Activated T-cell treated with anti-CD3 and anti-CD28 coated beads, Interleukin-2, amount 50 U/mL, for 4 hours (primary cell): Measurements from ENCODE around the gene MAD1L1. TPM values are rescaled to one million over a fixed set of nuclear protein-coding genes. Genes with fewer than 3 reads are reported as not detected.

Source experiments
- ATAC-seq, 2 donors: fragments of 200-7000 bp; cut with Tn5 transposase; one replicate each; pipeline ENCODE4 v1.10.0; 2021
- DNase-seq: peaks from one replicate; pipeline ENCODE4 v3.0.0-alpha.2; 2020
- H3K27me3 Mint-ChIP-seq: one replicate; pipeline ENCODE4 v1.8.0; 2021; ENCODE audit warnings: low read depth, mixed read lengths
- H3K36me3 Mint-ChIP-seq: one replicate; pipeline ENCODE4 v1.8.0; 2022; ENCODE audit warnings: mixed read lengths; ENCODE audit not compliant: insufficient read depth
- H3K4me1 Mint-ChIP-seq: one replicate; pipeline ENCODE4 v1.8.0; 2021; ENCODE audit warnings: low read depth, mixed read lengths
- H3K4me3 Mint-ChIP-seq: one replicate; pipeline ENCODE4 v1.8.0; 2021; ENCODE audit warnings: mild to moderate bottlenecking, moderate library complexity, mixed read lengths
- H3K9me3 Mint-ChIP-seq: one replicate; pipeline ENCODE4 v1.8.0; 2021; ENCODE audit warnings: mixed read lengths
- total RNA-seq, 3 donors: library from RNA; stranded (reverse); gene quantifications; one replicate each; pipeline ENCODE4 v1.2.1, GENCODE V29; 2021

Gene MAD1L1
- total RNA-seq, 3 donors from 2014 or later, result 55.8 to 59.4 (median 57.9) TPM

- DNase-seq (no peak), ATAC-seq (no peak)
- peaks cover 44% of the 10 kb centered on the region for H3K4me1 Mint-ChIP-seq
- no peaks in the 10 kb centered on the region for H3K9me3 Mint-ChIP-seq
- no peaks in the 10 kb centered on the region for H3K36me3 Mint-ChIP-seq
- H3K27me3 Mint-ChIP-seq, result no peaks in the 10 kb centered on the region
- H3K4me3 Mint-ChIP-seq, result no peak overlapping the region
Observed at GRCh38 chr7:1944619-1945210, 288.0 kb downstream of the MAD1L1 start.

- H3K36me3 Mint-ChIP-seq, result no peaks in the 10 kb centered on the region
- H3K9me3 Mint-ChIP-seq, result no peaks in the 10 kb centered on the region
- H3K4me3 Mint-ChIP-seq, result no peak overlapping the region
- peaks cover 50% of the 10 kb centered on the region for H3K4me1 Mint-ChIP-seq
- ATAC-seq, result no peak
- H3K27me3 Mint-ChIP-seq, result no peaks in the 10 kb centered on the region
- no peak for DNase-seq
Observed at GRCh38 chr7:1943933-1944618, 288.7 kb downstream of the MAD1L1 start.

- DNase-seq (no peak), ATAC-seq (no peak)
- H3K27me3 Mint-ChIP-seq, result no peaks in the 10 kb centered on the region
- H3K4me1 Mint-ChIP-seq, result peaks cover 58% of the 10 kb centered on the region
- H3K36me3 Mint-ChIP-seq, result peaks cover under 1% of the 10 kb centered on the region
- H3K4me3 Mint-ChIP-seq, result no peak overlapping the region
- no peaks in the 10 kb centered on the region for H3K9me3 Mint-ChIP-seq
Observed at GRCh38 chr7:1943326-1943725, 289.4 kb downstream of the MAD1L1 start.

GRCh38 chr7:1942941-1943289 is 289.8 kb downstream of the MAD1L1 start:
- Mint-ChIP-seq H3K4me1 (peaks cover 61% of the 10 kb centered on the region), H3K4me3 (no peak overlapping the region), H3K36me3 (peaks cover 3% of the 10 kb centered on the region), H3K9me3 (no peaks in the 10 kb centered on the region), H3K27me3 (no peaks in the 10 kb centered on the region)
- ATAC-seq, result no peak
- DNase-seq, result no peak

- Mint-ChIP-seq H3K9me3 (no peaks in the 10 kb centered on the region), H3K36me3 (peaks cover 3% of the 10 kb centered on the region), H3K27me3 (no peaks in the 10 kb centered on the region), H3K4me1 (peaks cover 61% of the 10 kb centered on the region), H3K4me3 (no peak overlapping the region)
- no peak for ATAC-seq
- DNase-seq, result no peak
Observed at GRCh38 chr7:1942243-1942940, 290.4 kb downstream of the MAD1L1 start.

GRCh38 chr7:1941464-1942242 is 291.1 kb downstream of the MAD1L1 start:
- H3K27me3 Mint-ChIP-seq, result no peaks in the 10 kb centered on the region
- H3K9me3 Mint-ChIP-seq, result no peaks in the 10 kb centered on the region
- peaks cover 65% of the 10 kb centered on the region for H3K4me1 Mint-ChIP-seq
- H3K4me3 Mint-ChIP-seq, result no peak overlapping the region
- DNase-seq (no peak), ATAC-seq (no peak)
- H3K36me3 Mint-ChIP-seq, result peaks cover 3% of the 10 kb centered on the region

- no peaks in the 10 kb centered on the region for H3K9me3 Mint-ChIP-seq
- peaks cover 3% of the 10 kb centered on the region for H3K36me3 Mint-ChIP-seq
- DNase-seq (no peak), ATAC-seq (peak in 1 of 2 donors; percentile 4)
- H3K4me1 Mint-ChIP-seq, result peaks cover 69% of the 10 kb centered on the region
- peak overlapping the region; percentile 84 for H3K4me3 Mint-ChIP-seq
- no peaks in the 10 kb centered on the region for H3K27me3 Mint-ChIP-seq
Observed at GRCh38 chr7:1940863-1941262, 291.9 kb downstream of the MAD1L1 start.

- Mint-ChIP-seq H3K9me3 (no peaks in the 10 kb centered on the region), H3K4me1 (peaks cover 69% of the 10 kb centered on the region), H3K27me3 (no peaks in the 10 kb centered on the region), H3K36me3 (peaks cover 5% of the 10 kb centered on the region), H3K4me3 (peak overlapping the region; percentile 84)
- peak; percentile 90 to 91 for ATAC-seq
- DNase-seq, result peak; percentile 81
Observed at GRCh38 chr7:1940402-1940786, 292.4 kb downstream of the MAD1L1 start.

- Mint-ChIP-seq H3K4me3 (peak overlapping the region; percentile 84), H3K27me3 (no peaks in the 10 kb centered on the region), H3K4me1 (peaks cover 70% of the 10 kb centered on the region), H3K36me3 (peaks cover 7% of the 10 kb centered on the region), H3K9me3 (no peaks in the 10 kb centered on the region)
- peak; percentile 74 for ATAC-seq
- DNase-seq, result peak; percentile 41
Observed at GRCh38 chr7:1939434-1940401, 293.0 kb downstream of the MAD1L1 start.

- no peaks in the 10 kb centered on the region for H3K27me3 Mint-ChIP-seq
- peaks cover 14% of the 10 kb centered on the region for H3K36me3 Mint-ChIP-seq
- H3K9me3 Mint-ChIP-seq, result no peaks in the 10 kb centered on the region
- peaks cover 71% of the 10 kb centered on the region for H3K4me1 Mint-ChIP-seq
- peak overlapping the region; percentile 84 for H3K4me3 Mint-ChIP-seq
- no peak for DNase-seq
- no peak for ATAC-seq
Observed at GRCh38 chr7:1938788-1939433, 293.8 kb downstream of the MAD1L1 start.

GRCh38 chr7:1937252-1937605 is 295.5 kb downstream of the MAD1L1 start:
- peak overlapping the region; percentile 11 for H3K4me3 Mint-ChIP-seq
- DNase-seq, result no peak
- no peaks in the 10 kb centered on the region for H3K27me3 Mint-ChIP-seq
- peaks cover 16% of the 10 kb centered on the region for H3K36me3 Mint-ChIP-seq
- no peaks in the 10 kb centered on the region for H3K9me3 Mint-ChIP-seq
- peaks cover 54% of the 10 kb centered on the region for H3K4me1 Mint-ChIP-seq
- no peak for ATAC-seq

- no peaks in the 10 kb centered on the region for H3K9me3 Mint-ChIP-seq
- peaks cover 49% of the 10 kb centered on the region for H3K4me1 Mint-ChIP-seq
- no peaks in the 10 kb centered on the region for H3K27me3 Mint-ChIP-seq
- H3K4me3 Mint-ChIP-seq, result peak overlapping the region; percentile 11
- peaks cover 21% of the 10 kb centered on the region for H3K36me3 Mint-ChIP-seq
- no peak for ATAC-seq
- no peak for DNase-seq
Observed at GRCh38 chr7:1936531-1937251, 296.1 kb downstream of the MAD1L1 start.

GRCh38 chr7:1936006-1936310 is 296.8 kb downstream of the MAD1L1 start:
- peaks cover 25% of the 10 kb centered on the region for H3K36me3 Mint-ChIP-seq
- H3K4me3 Mint-ChIP-seq, result no peak overlapping the region
- DNase-seq, result no peak
- H3K9me3 Mint-ChIP-seq, result no peaks in the 10 kb centered on the region
- no peaks in the 10 kb centered on the region for H3K27me3 Mint-ChIP-seq
- ATAC-seq, result no peak
- peaks cover 47% of the 10 kb centered on the region for H3K4me1 Mint-ChIP-seq
